ENCODE results near the gene NYNRIN. TPM values are rescaled to one million over a fixed set of nuclear protein-coding genes. Genes with fewer than 3 reads are reported as not detected.

The NYNRIN gene
- total and polyA plus RNA-seq, 2 experiments from 2014 or later, result 3.1 to 20.0 TPM

DNA sequence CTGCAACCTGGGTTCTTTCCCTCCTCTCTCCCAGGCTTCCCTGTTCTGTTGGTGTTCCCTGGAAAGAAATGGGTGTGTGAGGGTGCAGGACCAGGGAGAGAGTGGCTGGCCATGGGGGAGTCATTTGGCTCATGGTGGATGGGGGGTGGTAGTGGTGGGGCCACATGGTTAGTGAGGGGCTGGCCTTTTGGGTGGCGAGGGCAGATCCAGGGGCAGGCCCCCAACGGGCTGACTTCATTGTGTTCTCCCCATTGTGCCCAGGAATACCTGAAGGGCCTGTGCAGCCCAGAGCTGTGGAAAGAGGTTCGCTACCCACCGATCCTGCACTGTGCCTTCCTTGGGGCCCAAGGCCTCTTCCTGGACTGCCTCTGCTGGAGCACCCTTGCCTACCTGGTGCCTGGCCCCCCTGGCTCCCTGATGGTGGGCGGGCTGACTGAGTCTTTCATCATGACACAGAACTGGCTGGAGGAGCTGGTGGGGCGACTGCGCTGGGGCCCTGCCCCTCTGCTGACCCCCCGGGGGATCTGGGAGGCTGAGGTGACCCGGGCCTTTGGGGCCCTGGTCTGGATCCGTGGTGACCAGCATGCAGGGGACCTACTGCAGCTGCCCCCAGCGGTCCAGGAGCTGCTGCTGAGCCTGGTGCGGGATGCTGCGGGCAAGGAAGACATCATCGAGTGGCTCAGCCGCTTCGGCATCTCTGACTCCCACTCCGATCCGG, 9.0 kb downstream of the NYNRIN start:
- no peaks in the 10 kb centered on the region for H3K27me3 ChIP-seq (ENCODE audit: insufficient read depth)
- H3K27me3 Mint-ChIP-seq (ENCODE audit: insufficient read depth, low read depth, poor library complexity), result peaks cover 4% of the 10 kb centered on the region
- no peaks in the 10 kb centered on the region for H3F3A ChIP-seq (replicated peaks; ENCODE audit: low read depth)
- no peak for ATAC-seq
- H3K9me2 ChIP-seq (ENCODE audit: insufficient read depth), result no peaks in the 10 kb centered on the region
- no peaks in the 10 kb centered on the region for H3K36me3 Mint-ChIP-seq (ENCODE audit: low read depth)
- H3K27ac ChIP-seq (ENCODE audit: low read depth), result no peak overlapping the region
- H4K20me1 ChIP-seq (replicated peaks; ENCODE audit: insufficient read depth), result no peaks in the 10 kb centered on the region
- no peak overlapping the region for H3K4me3 Mint-ChIP-seq
- no peaks in the 10 kb centered on the region for H3K79me2 ChIP-seq (replicated peaks; ENCODE audit: insufficient read depth)
- H3K4me1 Mint-ChIP-seq, result peaks cover 21% of the 10 kb centered on the region
- no peak overlapping the region for H3K27ac Mint-ChIP-seq
- TF ChIP-seq JUNB (IDR thresholded peaks at IDR 0.05; ENCODE audit: unreplicated experiment) (no peak), REST (IDR thresholded peaks at IDR 0.05; ENCODE audit: unreplicated experiment) (no peak), EZH2phosphoT487 (IDR thresholded peaks at IDR 0.05; ENCODE audit: unreplicated experiment) (no peak), NANOG (IDR thresholded peaks at IDR 0.05; ENCODE audit: borderline replicate concordance) (no peak), STAT1 (IDR thresholded peaks at IDR 0.05; ENCODE audit: unreplicated experiment) (no peak), CREB1 (CRISPR knock-in tag; IDR thresholded peaks at IDR 0.05; ENCODE audit: low read depth) (no peak), EZH2 (IDR thresholded peaks at IDR 0.05; ENCODE audit: low read depth, unreplicated experiment) (no peak)
- TF ChIP-seq, protein P1, sequence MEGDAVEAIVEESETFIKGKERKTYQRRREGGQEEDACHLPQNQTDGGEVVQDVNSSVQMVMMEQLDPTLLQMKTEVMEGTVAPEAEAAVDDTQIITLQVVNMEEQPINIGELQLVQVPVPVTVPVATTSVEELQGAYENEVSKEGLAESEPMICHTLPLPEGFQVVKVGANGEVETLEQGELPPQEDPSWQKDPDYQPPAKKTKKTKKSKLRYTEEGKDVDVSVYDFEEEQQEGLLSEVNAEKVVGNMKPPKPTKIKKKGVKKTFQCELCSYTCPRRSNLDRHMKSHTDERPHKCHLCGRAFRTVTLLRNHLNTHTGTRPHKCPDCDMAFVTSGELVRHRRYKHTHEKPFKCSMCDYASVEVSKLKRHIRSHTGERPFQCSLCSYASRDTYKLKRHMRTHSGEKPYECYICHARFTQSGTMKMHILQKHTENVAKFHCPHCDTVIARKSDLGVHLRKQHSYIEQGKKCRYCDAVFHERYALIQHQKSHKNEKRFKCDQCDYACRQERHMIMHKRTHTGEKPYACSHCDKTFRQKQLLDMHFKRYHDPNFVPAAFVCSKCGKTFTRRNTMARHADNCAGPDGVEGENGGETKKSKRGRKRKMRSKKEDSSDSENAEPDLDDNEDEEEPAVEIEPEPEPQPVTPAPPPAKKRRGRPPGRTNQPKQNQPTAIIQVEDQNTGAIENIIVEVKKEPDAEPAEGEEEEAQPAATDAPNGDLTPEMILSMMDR (conservative IDR thresholded peaks at IDR 0.05; ENCODE audit: low read depth in 2 of 2), result no peak
- TF ChIP-seq, protein P2, sequence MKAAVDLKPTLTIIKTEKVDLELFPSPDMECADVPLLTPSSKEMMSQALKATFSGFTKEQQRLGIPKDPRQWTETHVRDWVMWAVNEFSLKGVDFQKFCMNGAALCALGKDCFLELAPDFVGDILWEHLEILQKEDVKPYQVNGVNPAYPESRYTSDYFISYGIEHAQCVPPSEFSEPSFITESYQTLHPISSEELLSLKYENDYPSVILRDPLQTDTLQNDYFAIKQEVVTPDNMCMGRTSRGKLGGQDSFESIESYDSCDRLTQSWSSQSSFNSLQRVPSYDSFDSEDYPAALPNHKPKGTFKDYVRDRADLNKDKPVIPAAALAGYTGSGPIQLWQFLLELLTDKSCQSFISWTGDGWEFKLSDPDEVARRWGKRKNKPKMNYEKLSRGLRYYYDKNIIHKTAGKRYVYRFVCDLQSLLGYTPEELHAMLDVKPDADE (IDR thresholded peaks at IDR 0.05), result no peak
- TF ChIP-seq, protein P3, sequence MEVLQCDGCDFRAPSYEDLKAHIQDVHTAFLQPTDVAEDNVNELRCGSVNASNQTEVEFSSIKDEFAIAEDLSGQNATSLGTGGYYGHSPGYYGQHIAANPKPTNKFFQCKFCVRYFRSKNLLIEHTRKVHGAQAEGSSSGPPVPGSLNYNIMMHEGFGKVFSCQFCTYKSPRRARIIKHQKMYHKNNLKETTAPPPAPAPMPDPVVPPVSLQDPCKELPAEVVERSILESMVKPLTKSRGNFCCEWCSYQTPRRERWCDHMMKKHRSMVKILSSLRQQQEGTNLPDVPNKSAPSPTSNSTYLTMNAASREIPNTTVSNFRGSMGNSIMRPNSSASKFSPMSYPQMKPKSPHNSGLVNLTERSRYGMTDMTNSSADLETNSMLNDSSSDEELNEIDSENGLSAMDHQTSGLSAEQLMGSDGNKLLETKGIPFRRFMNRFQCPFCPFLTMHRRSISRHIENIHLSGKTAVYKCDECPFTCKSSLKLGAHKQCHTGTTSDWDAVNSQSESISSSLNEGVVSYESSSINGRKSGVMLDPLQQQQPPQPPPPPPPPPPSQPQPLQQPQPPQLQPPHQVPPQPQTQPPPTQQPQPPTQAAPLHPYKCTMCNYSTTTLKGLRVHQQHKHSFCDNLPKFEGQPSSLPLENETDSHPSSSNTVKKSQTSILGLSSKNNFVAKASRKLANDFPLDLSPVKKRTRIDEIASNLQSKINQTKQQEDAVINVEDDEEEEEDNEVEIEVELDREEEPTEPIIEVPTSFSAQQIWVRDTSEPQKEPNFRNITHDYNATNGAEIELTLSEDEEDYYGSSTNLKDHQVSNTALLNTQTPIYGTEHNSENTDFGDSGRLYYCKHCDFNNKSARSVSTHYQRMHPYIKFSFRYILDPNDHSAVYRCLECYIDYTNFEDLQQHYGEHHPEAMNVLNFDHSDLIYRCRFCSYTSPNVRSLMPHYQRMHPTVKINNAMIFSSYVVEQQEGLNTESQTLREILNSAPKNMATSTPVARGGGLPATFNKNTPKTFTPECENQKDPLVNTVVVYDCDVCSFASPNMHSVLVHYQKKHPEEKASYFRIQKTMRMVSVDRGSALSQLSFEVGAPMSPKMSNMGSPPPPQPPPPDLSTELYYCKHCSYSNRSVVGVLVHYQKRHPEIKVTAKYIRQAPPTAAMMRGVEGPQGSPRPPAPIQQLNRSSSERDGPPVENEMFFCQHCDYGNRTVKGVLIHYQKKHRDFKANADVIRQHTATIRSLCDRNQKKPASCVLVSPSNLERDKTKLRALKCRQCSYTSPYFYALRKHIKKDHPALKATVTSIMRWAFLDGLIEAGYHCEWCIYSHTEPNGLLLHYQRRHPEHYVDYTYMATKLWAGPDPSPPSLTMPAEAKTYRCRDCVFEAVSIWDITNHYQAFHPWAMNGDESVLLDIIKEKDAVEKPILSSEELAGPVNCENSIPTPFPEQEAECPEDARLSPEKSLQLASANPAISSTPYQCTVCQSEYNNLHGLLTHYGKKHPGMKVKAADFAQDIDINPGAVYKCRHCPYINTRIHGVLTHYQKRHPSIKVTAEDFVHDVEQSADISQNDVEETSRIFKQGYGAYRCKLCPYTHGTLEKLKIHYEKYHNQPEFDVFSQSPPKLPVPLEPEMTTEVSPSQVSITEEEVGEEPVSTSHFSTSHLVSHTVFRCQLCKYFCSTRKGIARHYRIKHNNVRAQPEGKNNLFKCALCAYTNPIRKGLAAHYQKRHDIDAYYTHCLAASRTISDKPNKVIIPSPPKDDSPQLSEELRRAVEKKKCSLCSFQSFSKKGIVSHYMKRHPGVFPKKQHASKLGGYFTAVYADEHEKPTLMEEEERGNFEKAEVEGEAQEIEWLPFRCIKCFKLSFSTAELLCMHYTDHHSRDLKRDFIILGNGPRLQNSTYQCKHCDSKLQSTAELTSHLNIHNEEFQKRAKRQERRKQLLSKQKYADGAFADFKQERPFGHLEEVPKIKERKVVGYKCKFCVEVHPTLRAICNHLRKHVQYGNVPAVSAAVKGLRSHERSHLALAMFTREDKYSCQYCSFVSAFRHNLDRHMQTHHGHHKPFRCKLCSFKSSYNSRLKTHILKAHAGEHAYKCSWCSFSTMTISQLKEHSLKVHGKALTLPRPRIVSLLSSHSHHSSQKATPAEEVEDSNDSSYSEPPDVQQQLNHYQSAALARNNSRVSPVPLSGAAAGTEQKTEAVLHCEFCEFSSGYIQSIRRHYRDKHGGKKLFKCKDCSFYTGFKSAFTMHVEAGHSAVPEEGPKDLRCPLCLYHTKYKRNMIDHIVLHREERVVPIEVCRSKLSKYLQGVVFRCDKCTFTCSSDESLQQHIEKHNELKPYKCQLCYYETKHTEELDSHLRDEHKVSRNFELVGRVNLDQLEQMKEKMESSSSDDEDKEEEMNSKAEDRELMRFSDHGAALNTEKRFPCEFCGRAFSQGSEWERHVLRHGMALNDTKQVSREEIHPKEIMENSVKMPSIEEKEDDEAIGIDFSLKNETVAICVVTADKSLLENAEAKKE (CRISPR knock-in tag; IDR thresholded peaks at IDR 0.05), result no peak
- no peak overlapping the region for H2AFZ ChIP-seq
- H3K9me3 Mint-ChIP-seq, result no peaks in the 10 kb centered on the region
- H3K4me2 ChIP-seq, result no peak overlapping the region
- H3K4me1 ChIP-seq (ENCODE audit: insufficient read depth), result no peaks in the 10 kb centered on the region
- no peak for DNase-seq (ENCODE audit: low spot score)
- no peaks in the 10 kb centered on the region for H3K36me3 ChIP-seq (ENCODE audit: insufficient read depth)
- no peak overlapping the region for H3K4me3 ChIP-seq

Data from GM23338 (cell line).